IMR-90 (cell line): ENCODE results near the gene OSBP2. TPM values are rescaled to one million over a fixed set of nuclear protein-coding genes. Genes with fewer than 3 reads are reported as not detected.

Experiments
- ATAC-seq: fragments of 200-7000 bp; cut with Tn5 transposase; 2 replicates; pipeline ENCODE4 v1.9.1; 2020; ENCODE audit warnings: low read depth, mild to moderate bottlenecking, moderate library complexity
- BruUV-seq: library from RNA; stranded (reverse); fragments of 400-500 nt; replicated peaks from 2 replicates; lab custom pipeline; 2021; lab: Mats Ljungman, UMichigan
- CTCF ChIA-PET: fragments of 300-600 bp; formaldehyde crosslinking; extraction: SDS; loops from one replicate; lab custom pipeline; 2021; ENCODE audit warnings: antibody characterized with exemption; lab: Yijun Ruan, JAX
- POLR2A ChIA-PET: fragments of 300-600 bp; sonication (Branson Sonifier 250); formaldehyde crosslinking; loops from one replicate; lab custom pipeline; 2022; ENCODE audit warnings: antibody characterized with exemption; ENCODE audit not compliant: unreplicated experiment; lab: Charles Lee
- DNase-seq: peaks from one replicate; pipeline ENCODE4 v3.0.0; 2013
- H2AFZ ChIP-seq: replicated peaks from 2 replicates; pipeline ENCODE3; 2013; ENCODE audit warnings: low read length, mild to moderate bottlenecking; ENCODE audit not compliant: poor library complexity
- H2AK5ac ChIP-seq: 2 replicates; pipeline ENCODE4 v1.6.1; 2013; ENCODE audit warnings: low read depth, low read length, inconsistent platforms
- H2AK9ac ChIP-seq: replicated peaks from 2 replicates; pipeline ENCODE3; 2013; ENCODE audit warnings: mild to moderate bottlenecking, low read depth, low read length, moderate library complexity; ENCODE audit not compliant: poor library complexity
- H2BK120ac ChIP-seq: 2 replicates; pipeline ENCODE4 v1.6.1; 2013; ENCODE audit warnings: low read depth, low read length, inconsistent platforms
- H2BK15ac ChIP-seq: 3 replicates; pipeline ENCODE4 v1.6.1; 2013; ENCODE audit warnings: low read depth, low read length, inconsistent platforms
- H2BK20ac ChIP-seq: 2 replicates; pipeline ENCODE4 v1.6.1; 2013; ENCODE audit warnings: low read depth, mild to moderate bottlenecking, inconsistent platforms, low read length, moderate library complexity
- H2BK5ac ChIP-seq: 2 replicates; pipeline ENCODE4 v1.6.1; 2013; ENCODE audit warnings: mild to moderate bottlenecking, low read depth, low read length, inconsistent platforms; ENCODE audit not compliant: poor library complexity, severe bottlenecking
- H3K14ac ChIP-seq: replicated peaks from 2 replicates; pipeline ENCODE4 v1.6.1; 2013; ENCODE audit warnings: low read depth, low read length, inconsistent platforms
- H3K18ac ChIP-seq: 2 replicates; pipeline ENCODE4 v1.6.1; 2013; ENCODE audit warnings: low read depth, low read length, control low read depth
- H3K23ac ChIP-seq: 2 replicates; pipeline ENCODE4 v1.6.1; 2013; ENCODE audit warnings: low read depth, low read length, inconsistent platforms
- H3K27ac ChIP-seq: 2 replicates; pipeline ENCODE4 v1.5.1; 2013; ENCODE audit warnings: mild to moderate bottlenecking, control low read depth, low read length; ENCODE audit not compliant: insufficient read depth
- H3K27me3 ChIP-seq: 2 replicates; pipeline ENCODE4 v1.6.1; 2013; ENCODE audit warnings: low read length; ENCODE audit not compliant: control insufficient read depth, insufficient read depth
- H3K36me3 ChIP-seq: 2 replicates; pipeline ENCODE4 v1.6.1; 2013; ENCODE audit warnings: low read length, mixed read lengths; ENCODE audit not compliant: control insufficient read depth, insufficient read depth
- H3K4ac ChIP-seq: 2 replicates; pipeline ENCODE4 v1.6.1; 2013; ENCODE audit warnings: low read depth, low read length, inconsistent platforms
- H3K4me1 ChIP-seq: 2 replicates; pipeline ENCODE4 v1.6.1; 2013; ENCODE audit warnings: low read length, mixed read lengths; ENCODE audit not compliant: control insufficient read depth, insufficient read depth
- H3K4me2 ChIP-seq: 2 replicates; pipeline ENCODE4 v1.6.1; 2013; ENCODE audit warnings: low read depth, mild to moderate bottlenecking, control low read depth, low read length, moderate library complexity
- H3K4me3 ChIP-seq: 2 replicates; pipeline ENCODE4 v1.5.1; 2013; ENCODE audit warnings: low read depth, mild to moderate bottlenecking, control low read depth, low read length, moderate library complexity; ENCODE audit not compliant: insufficient read depth
- H3K56ac ChIP-seq: 2 replicates; pipeline ENCODE4 v1.6.1; 2013; ENCODE audit warnings: low read length, inconsistent platforms; ENCODE audit not compliant: insufficient read depth; ENCODE audit errors: extremely low read depth
- H3K79me1 ChIP-seq, 2 experiments: 2 replicates each; pipeline ENCODE4 v1.6.1; 2013; ENCODE audit warnings: low read length in 2 of 2, inconsistent platforms in 1 of 2, low read depth in 1 of 2
- H3K9ac ChIP-seq: 2 replicates; pipeline ENCODE4 v1.6.1; 2013; ENCODE audit warnings: low read depth, low read length, control low read depth
- H3K9me1 ChIP-seq: 2 replicates; pipeline ENCODE4 v1.6.1; 2013; ENCODE audit warnings: low read length, inconsistent platforms; ENCODE audit not compliant: insufficient read depth
- H3K9me3 ChIP-seq: 2 replicates; pipeline ENCODE4 v1.6.1; 2013; ENCODE audit warnings: low read length; ENCODE audit not compliant: control insufficient read depth, insufficient read depth
- H4K20me1 ChIP-seq: 2 replicates; pipeline ENCODE4 v1.6.1; 2013; ENCODE audit warnings: low read length, inconsistent platforms; ENCODE audit not compliant: insufficient read depth
- H4K5ac ChIP-seq: 2 replicates; pipeline ENCODE4 v1.6.1; 2013; ENCODE audit warnings: mild to moderate bottlenecking, low read depth, low read length, control low read depth
- H4K8ac ChIP-seq, 2 experiments: 2 replicates each; pipeline ENCODE4 v1.6.1; 2013; ENCODE audit warnings: low read depth in 2 of 2, low read length in 2 of 2, control low read depth in 1 of 2, inconsistent platforms in 1 of 2
- H4K91ac ChIP-seq: 2 replicates; pipeline ENCODE4 v1.6.1; 2013; ENCODE audit warnings: low read depth, low read length, inconsistent platforms; ENCODE audit not compliant: insufficient read depth
- ELK1 ChIP-seq: fragments of 150-350 bp; IDR thresholded peaks from 2 replicates; pipeline ENCODE4 v1.6.1; 2016; ENCODE audit warnings: low read depth, mild to moderate bottlenecking, low read length, moderate library complexity, borderline replicate concordance
- WGBS, 2 experiments: methylation state at CpG; one replicate each; pipeline versions ENCODE4 v1.1.5 to v1.1.7; 2013; ENCODE audit warnings: missing lambda C conversion rate in 2 of 2; ENCODE audit not compliant: insufficient read length in 1 of 2; ENCODE audit errors: extremely low coverage in 2 of 2; 5-methylcytosine and 5-hydroxymethylcytosine counted together
- dilution Hi-C: fragments of 300-500 bp; cut with HindIII; formaldehyde crosslinking; loops from one replicate; pipeline ENCODE4 v1.14.3; 2018; ENCODE audit warnings: low sequenced_read_pairs; ENCODE audit not compliant: unreplicated experiment
- in situ Hi-C: fragments of 300-500 bp; cut with MboI; formaldehyde crosslinking; loops from 3 replicates; pipeline ENCODE4 v1.14.3; 2019; ENCODE audit warnings: low sequenced_read_pairs, inconsistent platforms, mixed read lengths
- intact Hi-C: fragments of 100-400 bp; cut with micrococcal nuclease; formaldehyde crosslinking; loops from 2 replicates; pipeline ENCODE4 v1.10.0; 2022
- polyA plus RNA-seq, 3 experiments: library from polyadenylated mRNA; depleted of rRNA; stranded (reverse); fragments of >200 nt; gene quantifications; 2 replicates each; pipeline ENCODE4 v1.2.3, GENCODE V29; 2012; ENCODE audit warnings: low replicate concordance in 1 of 3
- total RNA-seq: library from RNA; depleted of rRNA; stranded (reverse); fragments of >200 nt; gene quantifications from 2 replicates; pipeline ENCODE4 v1.2.3, GENCODE V29; 2012

The OSBP2 gene
- total and polyA plus RNA-seq, 2 of the 4 experiments (the other 2 are of a cell fraction), result 1.8 to 2.2 TPM

GRCh38 chr22:30824711-30825110 lies 130.0 kb downstream of the OSBP2 start:
- Histone ChIP-seq H3K4me2 (no peak overlapping the region), H2BK120ac (no peak overlapping the region), H3K9me1 (no peaks in the 10 kb centered on the region; the same call in 1 of the 2 replicates), H3K27ac (no peak overlapping the region), H3K9ac (no peak overlapping the region), H3K18ac (no peak overlapping the region), H3K23ac (no peak overlapping the region), H3K79me1 (no peaks in the 10 kb centered on the region), H3K27me3 (peaks cover 42% of the 10 kb centered on the region), H2AK5ac (no peak overlapping the region), H2BK20ac (no peak overlapping the region), H2BK5ac (no peak overlapping the region), H4K91ac (no peak overlapping the region), H3K4me1 (peaks cover under 1% of the 10 kb centered on the region), H3K4me3 (no peak overlapping the region), H3K9me3 (no peaks in the 10 kb centered on the region), H3K4ac (no peak overlapping the region), H3K56ac (no peak overlapping the region), H4K5ac (no peak overlapping the region), H3K14ac (no peak overlapping the region), H4K20me1 (peaks cover 2% of the 10 kb centered on the region; the same call in 1 of the 2 replicates), H2AFZ (no peak overlapping the region), H2AK9ac (no peak overlapping the region), H3K36me3 (no peaks in the 10 kb centered on the region), H4K8ac (no peak overlapping the region), H2BK15ac (no peak overlapping the region)
- ATAC-seq, result no peak
- ChIA-PET POLR2A (no interaction called here), CTCF (no interaction called here)
- DNase-seq, result no peak
- WGBS, 2 experiments, result 98% methylated on average over 6 of the region's 8 CpGs; no CpG with 5 or more reads in 1 of the 2 experiments
- TF ChIP-seq ELK1, result no peak
- intact Hi-C loops (no loop called here), in situ Hi-C loops (no loop called here), dilution Hi-C loops (no loop called here)
- BruUV-seq, result no TSS peak
